Neutrophil (primary cell): Measurements from ENCODE around the gene NINL.

ENCODE experiments used
- H3K27ac ChIP-seq: fragments of 200-600 bp; sonication (generic); 2 replicates; pipeline ENCODE4 v1.5.1; 2016; ENCODE audit warnings: mild to moderate bottlenecking, moderate library complexity
- H3K27me3 ChIP-seq: fragments of 200-600 bp; sonication (generic); 2 replicates; pipeline ENCODE4 v1.6.0; 2016; ENCODE audit warnings: mild to moderate bottlenecking
- H3K36me3 ChIP-seq: fragments of 200-600 bp; sonication (generic); 2 replicates; pipeline ENCODE4 v1.5.1; 2017
- H3K4me1 ChIP-seq, 2 experiments: fragments of 200-600 bp in 1 of 2; sonication (generic) in 1 of 2; 1 replicate in 1 of 2; 2 replicates in 1 of 2; pipeline versions ENCODE4 v1.5.1 to v1.6.1; 2013 to 2016; ENCODE audit warnings: low read depth in 1 of 2, low read length in 1 of 2, mild to moderate bottlenecking in 1 of 2, moderate library complexity in 1 of 2; ENCODE audit not compliant: control insufficient read depth in 1 of 2, insufficient read depth in 1 of 2
- H3K4me3 ChIP-seq, 2 experiments: fragments of 200-600 bp in 1 of 2; sonication (generic) in 1 of 2; 1 replicate in 1 of 2; 2 replicates in 1 of 2; pipeline ENCODE4 v1.5.1; 2013 to 2016; ENCODE audit warnings: low read depth in 1 of 2, low read length in 1 of 2, mild to moderate bottlenecking in 1 of 2, moderate library complexity in 1 of 2
- H3K9me3 ChIP-seq: fragments of 200-600 bp; sonication (generic); 2 replicates; pipeline ENCODE4 v1.5.1; 2016
- TF ChIP-seq, protein P1 (sequence below): fragments of 200-600 bp; sonication (generic); IDR thresholded peaks from 2 replicates; pipeline ENCODE4 v1.5.1; 2016; ENCODE audit warnings: antibody characterized with exemption

NINL gene

DNA sequence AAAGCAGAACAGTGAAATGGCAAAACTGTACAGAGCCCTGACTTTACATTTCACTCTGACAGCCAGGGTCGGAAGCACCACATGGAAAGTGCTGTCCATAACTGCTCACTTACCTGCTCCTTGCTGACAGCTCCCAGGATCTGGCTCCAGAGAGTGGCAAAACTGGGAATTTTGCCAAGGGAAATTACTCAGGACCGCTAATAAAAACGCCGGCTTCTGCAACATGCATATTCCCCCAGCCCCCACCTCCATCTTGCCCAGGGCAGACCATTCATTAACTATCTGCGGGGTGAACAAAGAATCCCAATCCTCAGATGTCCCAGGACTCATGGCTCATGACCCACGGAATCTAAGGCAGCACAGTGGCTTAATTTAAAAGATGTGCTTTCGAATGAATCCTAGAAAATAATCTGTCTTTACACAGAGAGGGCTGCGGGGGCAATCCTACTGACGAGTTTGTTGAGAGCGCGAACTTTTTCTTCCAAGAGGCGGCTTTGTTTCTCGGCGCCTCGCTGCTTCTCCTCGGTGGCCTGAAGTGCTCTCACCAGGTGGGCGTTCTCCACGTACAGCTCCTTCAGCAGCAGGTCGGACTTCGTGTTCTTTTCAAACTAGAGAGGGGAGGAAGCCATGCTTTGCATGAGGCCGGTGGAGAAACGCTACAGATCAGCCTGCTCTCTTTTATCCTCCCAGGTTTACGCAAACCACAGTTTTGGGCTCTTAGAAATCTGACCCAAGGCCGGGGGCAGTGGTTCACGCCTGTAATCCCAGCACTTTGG is 132.1 kb downstream of the NINL start:
- no peaks in the 10 kb centered on the region for H3K27me3 ChIP-seq
- H3K4me3 ChIP-seq: no peak overlapping the region
- TF ChIP-seq, protein P1, sequence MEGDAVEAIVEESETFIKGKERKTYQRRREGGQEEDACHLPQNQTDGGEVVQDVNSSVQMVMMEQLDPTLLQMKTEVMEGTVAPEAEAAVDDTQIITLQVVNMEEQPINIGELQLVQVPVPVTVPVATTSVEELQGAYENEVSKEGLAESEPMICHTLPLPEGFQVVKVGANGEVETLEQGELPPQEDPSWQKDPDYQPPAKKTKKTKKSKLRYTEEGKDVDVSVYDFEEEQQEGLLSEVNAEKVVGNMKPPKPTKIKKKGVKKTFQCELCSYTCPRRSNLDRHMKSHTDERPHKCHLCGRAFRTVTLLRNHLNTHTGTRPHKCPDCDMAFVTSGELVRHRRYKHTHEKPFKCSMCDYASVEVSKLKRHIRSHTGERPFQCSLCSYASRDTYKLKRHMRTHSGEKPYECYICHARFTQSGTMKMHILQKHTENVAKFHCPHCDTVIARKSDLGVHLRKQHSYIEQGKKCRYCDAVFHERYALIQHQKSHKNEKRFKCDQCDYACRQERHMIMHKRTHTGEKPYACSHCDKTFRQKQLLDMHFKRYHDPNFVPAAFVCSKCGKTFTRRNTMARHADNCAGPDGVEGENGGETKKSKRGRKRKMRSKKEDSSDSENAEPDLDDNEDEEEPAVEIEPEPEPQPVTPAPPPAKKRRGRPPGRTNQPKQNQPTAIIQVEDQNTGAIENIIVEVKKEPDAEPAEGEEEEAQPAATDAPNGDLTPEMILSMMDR: no peak
- no peaks in the 10 kb centered on the region for H3K9me3 ChIP-seq
- no peaks in the 10 kb centered on the region for H3K36me3 ChIP-seq
- H3K4me1 ChIP-seq: no peaks in the 10 kb centered on the region
- H3K27ac ChIP-seq: no peak overlapping the region

DNA sequence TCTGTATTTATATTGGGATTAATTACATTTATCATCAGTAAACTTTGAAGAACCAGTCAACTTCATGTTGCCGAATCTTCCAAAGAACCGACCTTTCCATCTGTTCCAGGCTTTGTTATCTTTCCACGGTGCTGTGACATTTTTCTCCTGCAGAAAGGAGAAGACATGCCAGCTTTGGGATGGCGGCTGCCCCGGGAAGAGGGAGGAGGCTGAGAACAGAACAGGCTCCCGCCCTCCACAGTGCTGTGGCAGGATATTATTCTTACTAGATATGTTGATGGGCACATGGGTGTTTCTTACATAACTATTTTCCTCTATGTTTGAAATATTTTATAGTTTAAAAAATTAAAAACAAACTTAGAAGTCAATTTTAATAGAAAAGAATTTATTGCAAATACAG is 133.0 kb downstream of the NINL start:
- Histone ChIP-seq H3K4me1 (no peaks in the 10 kb centered on the region), H3K27ac (no peak overlapping the region), H3K36me3 (no peaks in the 10 kb centered on the region), H3K9me3 (no peaks in the 10 kb centered on the region), H3K4me3 (no peak overlapping the region), H3K27me3 (no peaks in the 10 kb centered on the region)
- TF ChIP-seq, protein P1: no peak

DNA sequence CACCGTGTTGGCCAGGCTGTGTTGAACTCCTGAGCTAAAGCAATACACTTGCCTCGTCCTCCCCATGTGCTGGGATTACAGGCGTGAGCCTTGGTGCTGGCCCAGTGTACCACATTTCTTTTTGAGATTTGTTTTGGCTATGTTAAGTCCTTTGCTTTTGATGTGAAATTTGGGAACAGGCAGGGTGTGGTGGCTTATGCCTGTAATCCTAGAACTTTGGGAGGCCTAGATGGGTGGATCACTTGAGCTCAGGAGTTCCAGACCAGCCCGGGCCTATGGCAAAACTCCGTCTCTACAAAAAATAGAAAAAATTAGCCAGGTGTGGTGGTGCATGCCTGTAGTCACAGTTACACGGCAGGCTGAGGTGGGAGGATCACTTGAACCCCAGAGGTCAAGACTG is 137.7 kb downstream of the NINL start:
- TF ChIP-seq, protein P1: no peak
- Histone ChIP-seq H3K9me3 (no peaks in the 10 kb centered on the region), H3K36me3 (peaks cover 18% of the 10 kb centered on the region), H3K4me1 (no peaks in the 10 kb centered on the region), H3K27ac (no peak overlapping the region), H3K27me3 (no peaks in the 10 kb centered on the region), H3K4me3 (no peak overlapping the region)

DNA sequence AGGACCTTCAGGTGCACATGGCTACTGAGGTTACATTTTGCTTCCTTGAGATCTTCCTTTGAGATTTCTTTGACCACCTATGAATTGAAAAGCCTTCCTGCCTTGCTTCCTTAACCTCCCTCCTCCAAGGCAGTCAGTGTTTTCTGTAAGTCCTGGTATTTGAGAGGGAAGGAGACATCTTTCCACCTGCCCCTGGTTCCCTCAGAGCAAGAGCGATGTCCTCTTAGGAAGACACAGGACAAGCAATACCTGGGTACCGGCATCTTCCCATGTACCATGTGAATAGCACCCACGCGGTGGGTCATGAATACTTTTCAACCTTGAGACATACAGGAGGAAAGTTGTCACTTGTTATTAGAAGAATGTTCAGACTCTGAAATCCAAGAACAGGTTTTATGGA is 140.8 kb downstream of the NINL start:
- Histone ChIP-seq H3K4me3 (no peak overlapping the region), H3K9me3 (no peaks in the 10 kb centered on the region), H3K36me3 (peaks cover 25% of the 10 kb centered on the region), H3K27ac (no peak overlapping the region), H3K4me1 (no peaks in the 10 kb centered on the region), H3K27me3 (no peaks in the 10 kb centered on the region)
- TF ChIP-seq, protein P1: no peak

DNA sequence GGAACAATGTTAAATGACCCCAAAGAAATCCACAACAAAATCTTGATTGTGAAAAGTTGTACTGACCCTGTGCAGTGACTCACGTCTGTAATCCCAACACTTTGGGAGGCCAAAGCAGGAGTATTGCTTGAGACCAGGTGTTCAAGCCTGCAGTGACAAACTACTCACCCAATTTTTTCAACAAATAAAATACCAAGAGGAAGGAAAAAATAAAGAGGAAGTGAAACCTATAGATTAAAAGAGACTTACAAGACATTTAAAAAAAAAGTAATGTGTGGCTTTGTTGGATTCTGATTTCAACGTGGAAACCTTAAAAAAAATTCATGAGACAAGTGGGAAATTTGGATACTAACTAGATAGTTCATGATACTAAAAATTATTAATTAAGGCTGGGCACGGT is 146.0 kb downstream of the NINL start:
- peaks cover 22% of the 10 kb centered on the region for H3K36me3 ChIP-seq

More for the DNA sequence above, 146.0 kb downstream of the NINL start:
- Histone ChIP-seq H3K27me3 (no peaks in the 10 kb centered on the region), H3K4me3 (no peak overlapping the region), H3K4me1 (no peaks in the 10 kb centered on the region), H3K27ac (no peak overlapping the region), H3K9me3 (no peaks in the 10 kb centered on the region)
- TF ChIP-seq, protein P1: no peak
